HFFc6 (cell line): ENCODE measurements around the gene FSCB. TPM values are rescaled to one million over a fixed set of nuclear protein-coding genes. Genes with fewer than 3 reads are reported as not detected.

ENCODE experiments used
- DNase-seq: peaks from one replicate; pipeline ENCODE4 v3.0.0-alpha.2; 2018
- H3K27ac Mint-ChIP-seq: 2 replicates; pipeline ENCODE4 v1.8.0; 2020; ENCODE audit warnings: mild to moderate bottlenecking, mixed read lengths
- H3K27me3 Mint-ChIP-seq: 2 replicates; pipeline ENCODE4 v1.8.0; 2021; ENCODE audit warnings: mild to moderate bottlenecking, moderate library complexity, mixed read lengths; ENCODE audit not compliant: insufficient read depth
- H3K36me3 Mint-ChIP-seq: 2 replicates; pipeline ENCODE4 v1.8.0; 2021; ENCODE audit warnings: low read depth, mixed read lengths
- H3K4me1 Mint-ChIP-seq: 2 replicates; pipeline ENCODE4 v1.8.0; 2020; ENCODE audit warnings: low read depth, mixed read lengths
- H3K4me3 Mint-ChIP-seq: 2 replicates; pipeline ENCODE4 v1.8.0; 2020; ENCODE audit warnings: mild to moderate bottlenecking, moderate library complexity, mixed read lengths
- H3K9me3 Mint-ChIP-seq: 2 replicates; pipeline ENCODE4 v1.8.0; 2020; ENCODE audit warnings: mild to moderate bottlenecking, mixed read lengths
- CTCF ChIP-seq: fragments of 200-600 bp; sonication (generic); IDR thresholded peaks from 2 replicates; pipeline ENCODE4 v1.5.0; 2021; ENCODE audit warnings: antibody characterized with exemption, mild to moderate bottlenecking
- total RNA-seq, 6 experiments: library from RNA; stranded (reverse); fragmentation: NEBNext Ultra II Directional; extraction: Animal tissue kit (Norgen Biotek cat#: 25700); gene quantifications; 2 replicates in 1 of 6; 3 replicates in 5 of 6; pipeline ENCODE4 v1.2.3, GENCODE V29; 2021

FSCB gene
- total RNA-seq, 6 experiments from 2014 or later, result not detected

GRCh38 chr14:44461811-44462210, 45.3 kb downstream of the FSCB start:
- no peak overlapping the region for H3K4me3 Mint-ChIP-seq
- no peak for DNase-seq
- H3K4me1 Mint-ChIP-seq, result no peaks in the 10 kb centered on the region
- H3K9me3 Mint-ChIP-seq, result peaks cover 56% of the 10 kb centered on the region
- TF ChIP-seq CTCF, result no peak
- H3K36me3 Mint-ChIP-seq, result no peaks in the 10 kb centered on the region
- H3K27me3 Mint-ChIP-seq, result no peaks in the 10 kb centered on the region
- no peak overlapping the region for H3K27ac Mint-ChIP-seq
